WTC11 (cell line): ENCODE results near the gene SHROOM2.
"Not testable (repeated sequence)": the region's sequence is repeated elsewhere in the genome, so short reads cannot be mapped to it uniquely, and the experiment has no call there.

ENCODE experiments used
- CTCF ChIP-seq: fragments of 200-600 bp; IDR thresholded peaks from 2 replicates; pipeline ENCODE4 v1.8.0; 2022; ENCODE audit warnings: antibody characterized with exemption
- E2F4 ChIP-seq: sonication (generic); formaldehyde crosslinking; IDR thresholded peaks from 2 replicates; pipeline ENCODE4 v1.8.1; 2022; ENCODE audit warnings: low read depth, mild to moderate bottlenecking, moderate library complexity, missing genetic modification reagents, borderline replicate concordance
- ESRRA ChIP-seq: sonication (generic); formaldehyde crosslinking; IDR thresholded peaks from 2 replicates; pipeline ENCODE4 v1.8.1; 2022; ENCODE audit warnings: mild to moderate bottlenecking, missing genetic modification reagents, borderline replicate concordance
- ETV6 ChIP-seq: sonication (generic); formaldehyde crosslinking; IDR thresholded peaks from 2 replicates; pipeline ENCODE4 v1.8.1; 2022; ENCODE audit warnings: mild to moderate bottlenecking, missing genetic modification reagents
- HMGXB4 ChIP-seq: sonication (generic); formaldehyde crosslinking; IDR thresholded peaks from 2 replicates; pipeline ENCODE4 v1.8.1; 2023; ENCODE audit warnings: mild to moderate bottlenecking, moderate library complexity, missing genetic modification reagents
- KAT7 ChIP-seq: sonication (generic); formaldehyde crosslinking; IDR thresholded peaks from 2 replicates; pipeline ENCODE4 v1.8.1; 2023; ENCODE audit warnings: missing genetic modification reagents, mild to moderate bottlenecking, borderline replicate concordance
- MAX ChIP-seq: sonication (generic); formaldehyde crosslinking; IDR thresholded peaks from 2 replicates; pipeline ENCODE4 v1.8.0; 2022; ENCODE audit warnings: mild to moderate bottlenecking, missing genetic modification reagents
- NR2C2 ChIP-seq: sonication (generic); formaldehyde crosslinking; IDR thresholded peaks from 2 replicates; pipeline ENCODE4 v1.8.0; 2022; ENCODE audit warnings: mild to moderate bottlenecking, missing genetic modification reagents
- TP53 ChIP-seq: sonication (generic); formaldehyde crosslinking; IDR thresholded peaks from 2 replicates; pipeline ENCODE4 v1.8.1; 2023; ENCODE audit warnings: mild to moderate bottlenecking, missing genetic modification reagents
- ZBTB43 ChIP-seq: sonication (generic); formaldehyde crosslinking; IDR thresholded peaks from 2 replicates; pipeline ENCODE4 v1.8.1; 2023; ENCODE audit warnings: mild to moderate bottlenecking, missing genetic modification reagents
- ZNF219 ChIP-seq: sonication (generic); formaldehyde crosslinking; IDR thresholded peaks from 2 replicates; pipeline ENCODE4 v1.8.0; 2023; ENCODE audit warnings: missing genetic modification reagents, mild to moderate bottlenecking, borderline replicate concordance
- ZNF232 ChIP-seq: sonication (generic); formaldehyde crosslinking; IDR thresholded peaks from 2 replicates; pipeline ENCODE4 v1.8.0; 2022; ENCODE audit warnings: mild to moderate bottlenecking, missing genetic modification reagents
- ZNF317 ChIP-seq: sonication (generic); formaldehyde crosslinking; IDR thresholded peaks from 2 replicates; pipeline ENCODE4 v1.8.1; 2023; ENCODE audit warnings: low read depth, mild to moderate bottlenecking, moderate library complexity, missing genetic modification reagents, borderline replicate concordance
- TF ChIP-seq, protein P1 (sequence below): sonication (generic); formaldehyde crosslinking; IDR thresholded peaks from 2 replicates; pipeline ENCODE4 v1.8.1; 2023; ENCODE audit warnings: mild to moderate bottlenecking, missing genetic modification reagents, moderate library complexity

DNA sequence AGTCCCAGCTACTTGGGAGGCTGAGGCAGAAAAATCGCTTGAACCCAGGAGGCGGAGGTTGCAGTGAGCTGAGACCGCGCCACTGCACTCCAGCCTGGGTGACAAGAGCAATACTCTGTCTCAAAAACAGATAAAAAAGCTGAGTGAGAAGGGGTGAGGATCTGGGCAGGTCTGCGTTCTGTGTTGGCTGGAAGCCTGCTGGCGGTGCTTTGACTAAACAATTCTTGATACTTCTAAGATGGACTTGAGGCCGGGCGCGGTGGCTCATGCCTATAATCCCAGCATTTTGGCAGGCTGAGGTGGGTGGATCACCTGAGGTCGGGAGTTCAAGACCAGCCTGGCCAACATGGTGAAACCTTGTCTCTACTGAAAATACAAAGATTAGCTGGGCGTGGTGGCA lies 72.5 kb downstream of the SHROOM2 start:
- not testable (repeated sequence) for TF ChIP-seq CTCF; ZNF232 (CRISPR knock-in tag); ESRRA (CRISPR knock-in tag); NR2C2 (CRISPR knock-in tag); KAT7 (CRISPR knock-in tag); ETV6 (CRISPR knock-in tag); TP53 (CRISPR knock-in tag); ZNF219; MAX (CRISPR knock-in tag); E2F4 (CRISPR knock-in tag); HMGXB4 (CRISPR knock-in tag); ZNF317 (CRISPR knock-in tag); ZBTB43 (CRISPR knock-in tag)
- TF ChIP-seq, protein P1, sequence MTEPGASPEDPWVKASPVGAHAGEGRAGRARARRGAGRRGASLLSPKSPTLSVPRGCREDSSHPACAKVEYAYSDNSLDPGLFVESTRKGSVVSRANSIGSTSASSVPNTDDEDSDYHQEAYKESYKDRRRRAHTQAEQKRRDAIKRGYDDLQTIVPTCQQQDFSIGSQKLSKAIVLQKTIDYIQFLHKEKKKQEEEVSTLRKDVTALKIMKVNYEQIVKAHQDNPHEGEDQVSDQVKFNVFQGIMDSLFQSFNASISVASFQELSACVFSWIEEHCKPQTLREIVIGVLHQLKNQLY: not testable (repeated sequence)
